HG03039 (cell line): ENCODE results near the gene BMPR1A.
A peak's percentile ranks its signal among the peaks of the same experiment; 100 is the strongest.
"Not testable (repeated sequence)": the region's sequence is repeated elsewhere in the genome, so short reads cannot be mapped to it uniquely, and the experiment has no call there.

ENCODE experiments used
- ATAC-seq: cut with Tn5 transposase; IDR thresholded peaks from one replicate; pipeline ENCODE4 v1.9.1; 2021; ENCODE audit warnings: mild to moderate bottlenecking, moderate library complexity; ENCODE audit not compliant: unreplicated experiment

BMPR1A gene

GRCh38 chr10:86963341-86963919 lies 207.0 kb downstream of the BMPR1A start:
- ATAC-seq, result no peak

DNA sequence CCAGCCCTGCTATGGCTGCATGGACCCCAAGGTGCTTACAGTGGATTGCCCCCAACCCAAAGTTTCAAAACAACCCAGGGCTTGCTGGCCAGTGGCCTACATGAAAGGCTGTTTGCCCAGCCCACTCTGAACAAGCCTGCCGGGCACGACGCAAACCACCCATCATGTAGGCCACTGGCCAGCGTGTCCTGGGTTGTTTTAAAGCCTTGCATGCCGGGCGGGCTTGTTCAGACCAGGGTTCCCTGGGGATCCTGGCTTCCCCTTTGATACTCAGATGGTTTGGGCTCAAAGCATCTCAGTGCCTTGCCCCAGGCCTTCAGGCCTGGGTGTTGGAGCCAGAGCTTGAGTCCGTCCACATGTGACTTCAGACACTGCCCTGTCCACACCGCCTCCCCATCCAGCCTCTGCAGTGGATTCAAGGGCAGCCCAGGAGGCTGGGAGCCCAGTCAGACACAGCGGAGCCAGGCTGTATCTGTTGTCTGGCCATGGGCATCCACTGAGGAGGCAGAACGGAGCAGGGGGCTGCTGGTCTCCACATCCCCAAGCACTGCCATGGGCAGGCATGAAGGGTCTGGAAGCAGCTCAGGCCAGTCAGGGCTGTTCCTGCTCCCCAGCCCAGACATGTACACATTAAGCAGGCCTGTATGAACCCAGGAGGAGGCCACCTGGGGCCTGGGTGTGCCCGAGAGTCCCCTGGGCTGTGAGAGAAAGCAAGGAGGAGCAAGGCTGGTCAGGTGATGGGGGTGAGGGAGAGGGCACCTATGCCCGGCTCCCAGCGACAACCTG lies 207.8 kb downstream of the BMPR1A start:
- ATAC-seq, result no peak

GRCh38 chr10:86964847-86965190 lies 208.4 kb downstream of the BMPR1A start:
- no peak for ATAC-seq

- ATAC-seq, result no peak
Observed at GRCh38 chr10:86965986-86966654, 209.7 kb downstream of the BMPR1A start.

GRCh38 chr10:86967481-86967941 lies 211.1 kb downstream of the BMPR1A start:
- no peak for ATAC-seq

DNA sequence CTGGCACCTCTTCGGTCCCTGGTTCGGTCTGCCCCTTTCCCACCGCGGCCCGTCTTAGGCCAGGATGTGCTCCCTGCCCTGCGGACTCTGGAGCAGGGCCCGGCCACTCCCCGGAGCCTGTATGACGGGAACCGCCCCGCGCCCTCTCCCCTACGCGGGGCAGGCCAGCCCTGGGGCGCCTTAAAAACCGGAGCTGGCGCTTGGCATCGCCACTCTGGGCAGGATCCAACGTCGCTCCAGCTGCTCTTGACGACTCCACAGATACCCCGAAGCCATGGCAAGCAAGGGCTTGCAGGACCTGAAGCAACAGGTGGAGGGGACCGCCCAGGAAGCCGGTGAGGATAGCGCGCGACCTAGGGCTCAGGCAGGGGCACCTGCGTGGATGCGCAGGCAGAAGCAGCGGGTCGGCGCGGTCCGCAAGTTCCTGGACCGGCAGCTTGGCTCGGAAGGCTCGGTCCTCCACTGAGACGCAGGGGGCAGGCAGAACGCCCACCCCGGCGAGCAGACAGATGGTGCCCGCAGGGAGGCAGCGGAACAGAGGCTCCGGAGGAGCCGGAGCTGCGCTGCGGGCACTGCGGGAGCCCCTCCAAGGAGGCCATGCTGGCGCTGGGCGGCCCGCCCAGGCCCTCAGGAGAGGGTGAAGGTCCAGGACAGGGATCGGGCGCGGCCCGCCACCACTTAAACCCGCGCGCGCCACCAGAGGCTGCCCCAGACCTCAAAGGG lies 212.0 kb downstream of the BMPR1A start, which contains the start of gene ADIRF:
ADIRF (plus strand) TSS at position 212 of the 723 bp plus-strand sequence; CDS start at position 275, 63 bp downstream.
- no peak for ATAC-seq

DNA sequence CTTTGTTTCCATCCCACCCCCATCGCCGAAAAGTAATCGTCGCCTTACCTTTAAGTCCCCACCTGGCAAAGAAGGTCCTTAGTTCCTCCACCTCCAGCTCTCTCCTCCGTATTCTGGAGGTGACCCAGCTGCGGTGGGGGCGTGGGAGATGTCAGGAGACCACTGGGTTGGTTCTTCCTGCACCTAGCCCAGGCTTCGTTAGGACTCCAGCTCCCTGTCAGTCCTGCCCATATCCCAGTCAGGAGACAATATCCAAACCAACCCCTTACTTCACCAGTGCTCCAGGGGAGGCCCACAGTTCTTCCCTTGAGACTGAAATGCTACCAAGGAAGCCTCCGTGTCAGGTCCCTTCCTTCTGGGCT lies 212.6 kb downstream of the BMPR1A start:
- ATAC-seq, result no peak

DNA sequence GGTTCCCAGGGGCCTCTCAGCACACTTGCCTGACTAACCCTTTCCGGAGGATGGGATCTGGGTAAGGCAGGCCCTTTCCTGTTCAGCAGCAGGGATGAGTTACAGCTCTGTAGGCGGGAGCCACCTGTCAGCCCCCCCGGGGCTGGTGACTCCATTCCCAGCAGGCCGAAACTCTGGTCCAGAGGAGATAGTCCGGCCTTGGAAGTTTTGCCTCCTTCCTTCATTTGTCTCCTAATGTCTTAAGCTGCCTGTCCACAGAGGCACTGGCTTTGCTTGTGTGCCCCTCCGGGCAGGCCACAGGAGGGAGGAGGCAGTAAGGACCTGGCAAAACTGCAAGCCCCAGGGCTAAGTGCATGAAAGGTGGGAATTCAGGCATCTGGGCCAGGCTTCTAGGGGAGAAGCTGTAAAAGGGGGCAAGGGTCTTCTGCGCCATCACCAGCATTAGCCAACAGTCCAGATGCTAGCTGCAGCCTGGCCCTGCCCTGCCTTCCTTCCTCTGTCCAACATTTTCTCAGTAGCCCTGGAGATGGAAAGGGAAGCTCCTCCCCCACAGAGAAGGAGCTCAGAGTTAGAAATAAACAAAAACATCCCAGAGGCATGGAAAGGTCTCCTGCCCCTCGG lies 213.1 kb downstream of the BMPR1A start:
- no peak for ATAC-seq

DNA sequence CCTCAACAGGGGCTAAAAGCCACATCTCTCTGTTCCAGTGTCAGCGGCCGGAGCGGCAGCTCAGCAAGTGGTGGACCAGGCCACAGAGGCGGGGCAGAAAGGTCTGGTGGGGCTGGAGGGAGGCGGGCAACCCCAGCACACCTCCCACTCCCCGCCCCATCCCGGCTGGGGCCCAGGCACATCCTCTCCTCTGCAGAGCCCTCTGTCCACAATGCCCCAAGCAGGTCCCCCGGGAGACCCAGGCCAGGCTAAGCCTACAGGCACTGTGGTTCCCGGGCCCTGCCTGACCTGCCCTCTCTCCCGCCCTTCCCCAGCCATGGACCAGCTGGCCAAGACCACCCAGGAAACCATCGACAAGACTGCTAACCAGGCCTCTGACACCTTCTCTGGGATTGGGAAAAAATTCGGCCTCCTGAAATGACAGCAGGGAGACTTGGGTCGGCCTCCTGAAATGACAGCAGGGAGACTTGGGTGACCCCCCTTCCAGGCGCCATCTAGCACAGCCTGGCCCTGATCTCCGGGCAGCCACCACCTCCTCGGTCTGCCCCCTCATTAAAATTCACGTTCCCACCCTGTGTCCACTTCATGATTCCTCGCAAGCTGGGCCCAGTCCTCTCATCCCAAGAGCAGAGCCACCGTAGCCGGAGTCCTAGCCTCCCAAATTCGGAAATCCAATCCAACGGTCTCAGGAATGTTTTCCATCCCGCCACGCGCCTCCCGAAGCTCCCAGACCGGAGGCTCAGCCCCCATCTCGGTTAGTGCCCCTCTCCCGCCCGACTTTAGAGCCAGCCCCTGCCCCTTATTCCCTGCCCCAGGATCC lies 214.0 kb downstream of the BMPR1A start:
- no peak for ATAC-seq

- ATAC-seq, result peak; percentile 13
Observed at GRCh38 chr10:86970982-86971231, 214.5 kb downstream of the BMPR1A start.

DNA sequence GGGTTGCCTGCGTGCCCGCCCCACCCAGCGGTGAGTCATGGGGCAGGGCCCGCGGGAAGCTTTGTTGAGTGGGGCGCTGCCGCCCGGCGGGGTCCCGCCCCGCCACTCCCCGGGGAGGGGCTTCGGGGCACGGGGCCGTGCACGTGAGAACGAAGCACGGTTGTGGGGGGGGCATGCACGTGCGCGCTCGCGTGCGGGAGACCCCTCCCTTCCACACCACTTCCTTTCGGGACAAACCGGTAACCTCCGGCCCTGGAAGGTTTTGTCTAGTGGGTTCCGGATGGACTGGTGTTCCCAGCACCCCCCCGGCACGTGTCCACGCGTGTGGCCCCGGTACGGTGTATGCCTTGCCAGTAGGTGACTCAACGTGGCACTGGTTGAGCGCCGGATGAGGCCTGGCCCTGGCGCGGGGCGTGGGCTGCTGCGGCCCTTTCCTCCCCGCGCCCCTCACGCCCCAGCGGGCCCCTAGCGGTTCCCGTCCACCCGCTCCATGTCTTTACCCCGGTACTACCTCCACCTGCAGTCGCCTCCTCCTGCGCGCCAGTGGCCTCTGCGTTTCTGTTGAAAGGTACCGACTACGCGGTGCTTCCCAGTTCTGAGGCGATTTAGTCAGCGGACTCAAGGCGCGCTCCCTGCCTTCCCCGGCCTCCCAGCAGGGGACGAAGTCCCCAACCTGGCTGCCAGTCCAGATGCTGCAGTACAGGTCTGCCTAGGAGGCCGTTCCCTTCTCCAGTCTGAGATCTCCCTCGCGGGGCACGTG lies 215.0 kb downstream of the BMPR1A start:
- ATAC-seq, result peak; percentile 81

DNA sequence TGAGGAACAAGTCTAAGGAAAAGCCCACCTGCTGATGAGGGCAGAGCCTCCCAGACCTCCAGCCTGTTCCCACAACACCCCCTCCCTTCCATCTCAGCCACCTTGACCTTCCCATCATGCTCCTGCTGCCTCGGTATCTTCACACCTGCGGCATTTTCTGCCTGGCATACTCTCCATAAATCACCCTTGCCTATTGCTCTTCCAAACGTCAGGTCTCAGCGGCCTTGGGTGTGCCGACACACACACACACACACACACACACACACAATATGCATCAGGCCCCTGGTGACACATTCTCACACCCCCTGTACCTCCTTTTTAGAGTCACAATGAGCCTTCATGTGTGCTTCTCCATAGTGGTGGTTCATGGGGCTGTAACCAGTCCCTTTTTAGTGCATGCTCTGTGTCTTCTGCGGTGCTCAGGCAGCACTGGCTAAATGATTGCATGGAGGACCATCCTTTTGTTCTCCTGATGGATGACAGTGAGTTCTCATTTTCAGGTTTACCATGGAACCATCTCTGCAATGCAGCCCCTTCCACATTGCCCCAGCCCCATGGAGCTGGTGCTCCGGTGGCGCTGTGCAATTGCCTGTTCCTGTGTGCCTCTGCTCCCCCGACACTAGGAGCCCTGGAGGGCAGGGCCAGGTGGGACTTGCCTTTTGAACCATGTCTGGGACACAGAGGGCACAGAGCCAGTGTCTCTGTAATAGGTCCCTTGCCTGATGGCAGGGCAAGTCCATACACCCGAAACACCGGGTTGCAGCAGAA lies 216.4 kb downstream of the BMPR1A start:
- no peak for ATAC-seq

- no peak for ATAC-seq
Observed at GRCh38 chr10:86974484-86974883, 218.1 kb downstream of the BMPR1A start.

DNA sequence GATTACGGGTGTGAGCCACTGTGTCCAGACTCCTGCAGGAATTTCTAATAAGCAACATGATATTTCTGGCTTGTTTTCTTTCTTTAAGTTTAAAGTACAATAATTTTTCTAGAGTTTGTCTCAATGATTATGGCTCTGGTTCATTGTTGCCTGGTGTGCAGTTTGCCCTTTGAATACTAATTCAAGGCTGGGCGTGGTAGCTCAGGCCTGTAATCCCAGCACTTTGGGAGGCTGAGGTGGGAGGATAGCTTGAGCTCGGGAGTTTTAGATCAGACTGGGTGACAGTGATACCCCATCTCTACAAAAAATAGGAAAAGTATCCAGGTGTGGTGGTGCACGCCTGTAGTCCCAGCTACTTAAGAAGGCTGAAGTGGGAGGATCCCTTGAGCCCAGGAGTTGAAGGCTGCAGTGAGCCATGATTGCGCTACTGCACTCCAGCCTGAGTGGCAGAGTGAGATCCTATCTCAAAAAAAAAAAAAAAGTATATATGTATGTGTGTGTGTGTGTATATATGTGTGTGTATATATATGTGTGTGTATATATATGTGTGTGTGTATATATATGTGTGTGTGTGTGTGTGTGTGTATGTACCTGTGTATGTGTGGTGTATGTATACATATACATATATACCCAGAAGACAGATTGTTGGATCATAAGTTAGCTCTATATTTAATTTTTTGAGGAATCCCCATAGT lies 220.1 kb downstream of the BMPR1A start:
- no peak for ATAC-seq

- not testable (repeated sequence) for ATAC-seq
Observed at GRCh38 chr10:86978457-86978856, 222.0 kb downstream of the BMPR1A start.

- ATAC-seq, result no peak
Observed at GRCh38 chr10:86979296-86979818, 222.9 kb downstream of the BMPR1A start.

DNA sequence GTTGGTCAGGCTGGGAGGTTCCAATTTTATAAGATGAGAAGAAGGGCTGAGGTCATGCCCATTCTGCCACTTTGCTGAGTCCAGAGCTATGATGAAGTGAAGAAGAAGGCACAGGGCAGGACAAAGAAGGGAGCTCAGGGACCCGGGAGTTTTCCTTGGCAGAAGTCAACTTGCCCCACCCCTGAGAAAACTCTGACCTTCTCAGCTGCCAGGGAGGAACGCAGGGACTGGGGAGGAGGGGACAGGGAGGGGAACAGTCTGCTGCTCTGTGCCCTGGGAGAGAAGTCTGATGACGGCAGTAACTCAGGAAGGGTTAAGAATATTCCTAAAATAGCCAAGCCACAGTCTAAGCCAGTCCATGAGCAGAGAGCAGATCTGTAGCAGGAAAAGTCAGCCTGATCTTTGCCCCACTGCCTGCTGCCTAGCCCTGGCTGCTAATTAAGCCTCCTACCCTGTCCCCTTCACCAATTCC lies 223.6 kb downstream of the BMPR1A start:
- ATAC-seq, result no peak

DNA sequence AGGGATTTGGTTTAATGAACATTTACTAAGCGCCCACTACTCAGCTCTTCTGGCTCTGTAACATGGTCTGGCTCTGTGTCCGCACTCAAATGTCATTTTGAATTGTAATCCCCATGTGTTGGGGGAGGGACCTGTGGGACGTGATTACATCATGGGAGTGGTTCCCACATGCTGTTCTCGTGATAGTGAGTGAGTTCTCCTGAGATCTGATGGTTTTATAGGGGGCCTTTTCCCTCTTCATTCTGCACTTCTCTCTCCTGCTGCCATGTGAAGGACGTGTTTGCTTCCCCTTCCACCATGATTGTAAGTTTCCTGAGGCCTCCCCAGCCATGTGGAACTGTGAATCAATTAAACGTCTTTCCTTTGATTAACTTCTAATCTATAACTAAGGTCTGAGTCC lies 224.6 kb downstream of the BMPR1A start:
- ATAC-seq, result not testable (repeated sequence)
